Progenitor cell of endocrine pancreas (in vitro differentiated cells): ENCODE measurements around the gene CHRNA4. TPM values are rescaled to one million over a fixed set of nuclear protein-coding genes. Genes with fewer than 3 reads are reported as not detected.

Experiments used
- DNase-seq: peaks from one replicate; pipeline ENCODE4 v3.0.0; 2021; ENCODE audit warnings: low spot score; ENCODE audit not compliant: unreplicated experiment
- H3K27ac Mint-ChIP-seq: 2 replicates; pipeline ENCODE4 v1.8.0; 2021; ENCODE audit warnings: mild to moderate bottlenecking, moderate library complexity, mixed read lengths
- H3K27me3 Mint-ChIP-seq: 2 replicates; pipeline ENCODE4 v1.8.0; 2021; ENCODE audit warnings: mixed read lengths
- H3K36me3 Mint-ChIP-seq: 2 replicates; pipeline ENCODE4 v1.8.0; 2022; ENCODE audit warnings: mixed read lengths; ENCODE audit not compliant: insufficient read depth
- H3K4me1 Mint-ChIP-seq: 2 replicates; pipeline ENCODE4 v1.8.0; 2021; ENCODE audit warnings: low read depth, mixed read lengths
- H3K4me3 Mint-ChIP-seq: 2 replicates; pipeline ENCODE4 v1.8.0; 2021; ENCODE audit warnings: low read depth, mild to moderate bottlenecking, moderate library complexity, mixed read lengths
- H3K9me3 Mint-ChIP-seq: 2 replicates; pipeline ENCODE4 v1.8.0; 2021; ENCODE audit warnings: low read depth, mixed read lengths
- CTCF ChIP-seq: fragments of 200-600 bp; sonication (generic); IDR thresholded peaks from one replicate; pipeline ENCODE4 v1.5.0; 2021; ENCODE audit warnings: antibody characterized with exemption, mild to moderate bottlenecking; ENCODE audit not compliant: unreplicated experiment
- total RNA-seq: library from RNA; stranded (reverse); gene quantifications from 2 replicates; pipeline ENCODE4 v1.2.1, GENCODE V29; 2021

The CHRNA4 gene
- total RNA-seq, 1 donor from 2014 or later, result 0.43 TPM

GRCh38 chr20:63315240-63315689, 45.9 kb downstream of the CHRNA4 start:
- H3K27ac Mint-ChIP-seq, result no peak overlapping the region
- no peaks in the 10 kb centered on the region for H3K4me1 Mint-ChIP-seq
- DNase-seq, result no peak
- no peaks in the 10 kb centered on the region for H3K27me3 Mint-ChIP-seq
- H3K4me3 Mint-ChIP-seq, result no peak overlapping the region
- no peak for TF ChIP-seq CTCF
- no peaks in the 10 kb centered on the region for H3K9me3 Mint-ChIP-seq
- no peaks in the 10 kb centered on the region for H3K36me3 Mint-ChIP-seq

GRCh38 chr20:63314566-63315239, 46.4 kb downstream of the CHRNA4 start:
- H3K4me3 Mint-ChIP-seq, result no peak overlapping the region
- no peaks in the 10 kb centered on the region for H3K36me3 Mint-ChIP-seq
- no peak for DNase-seq
- no peaks in the 10 kb centered on the region for H3K4me1 Mint-ChIP-seq
- no peaks in the 10 kb centered on the region for H3K9me3 Mint-ChIP-seq
- no peak overlapping the region for H3K27ac Mint-ChIP-seq
- no peak for TF ChIP-seq CTCF
- no peaks in the 10 kb centered on the region for H3K27me3 Mint-ChIP-seq

- no peaks in the 10 kb centered on the region for H3K27me3 Mint-ChIP-seq
- no peaks in the 10 kb centered on the region for H3K4me1 Mint-ChIP-seq
- no peaks in the 10 kb centered on the region for H3K9me3 Mint-ChIP-seq
- no peak for DNase-seq
- no peak overlapping the region for H3K4me3 Mint-ChIP-seq
- H3K36me3 Mint-ChIP-seq, result no peaks in the 10 kb centered on the region
- TF ChIP-seq CTCF, result no peak
- H3K27ac Mint-ChIP-seq, result no peak overlapping the region
Observed at GRCh38 chr20:63314015-63314471, 47.1 kb downstream of the CHRNA4 start.

- Mint-ChIP-seq H3K27ac (no peak overlapping the region), H3K4me1 (no peaks in the 10 kb centered on the region), H3K27me3 (no peaks in the 10 kb centered on the region), H3K4me3 (no peak overlapping the region), H3K36me3 (no peaks in the 10 kb centered on the region), H3K9me3 (no peaks in the 10 kb centered on the region)
- no peak for DNase-seq
- no peak for TF ChIP-seq CTCF
Observed at GRCh38 chr20:63313349-63314014, 47.7 kb downstream of the CHRNA4 start.

GRCh38 chr20:63312690-63313348, 48.3 kb downstream of the CHRNA4 start:
- Mint-ChIP-seq H3K9me3 (no peaks in the 10 kb centered on the region), H3K36me3 (no peaks in the 10 kb centered on the region), H3K4me1 (no peaks in the 10 kb centered on the region), H3K27me3 (no peaks in the 10 kb centered on the region), H3K27ac (no peak overlapping the region), H3K4me3 (no peak overlapping the region)
- no peak for DNase-seq
- TF ChIP-seq CTCF, result no peak
